GM23338 (cell line): ENCODE data around the gene TSNAX.

Experiments
- CTCF ChIP-seq, 2 experiments: fragments of 200-600 bp in 1 of 2; sonication (generic) in 1 of 2; conservative IDR thresholded peaks; 2 replicates each; pipeline versions ENCODE4 v1.5.1 to v1.6.1; 2016 to 2017; ENCODE audit warnings: antibody characterized with exemption in 2 of 2, low read depth in 2 of 2, mild to moderate bottlenecking in 2 of 2, moderate library complexity in 1 of 2
- EZH2 ChIP-seq: fragments of 200-600 bp; sonication (generic); IDR thresholded peaks from one replicate; pipeline ENCODE4 v1.8.0; 2017; ENCODE audit warnings: antibody characterized with exemption, mild to moderate bottlenecking, low read depth; ENCODE audit not compliant: unreplicated experiment
- EZH2phosphoT487 ChIP-seq: fragments of 200-600 bp; sonication (generic); IDR thresholded peaks from one replicate; pipeline ENCODE4 v1.8.1; 2018; ENCODE audit warnings: antibody characterized with exemption; ENCODE audit not compliant: unreplicated experiment
- NANOG ChIP-seq: IDR thresholded peaks from 2 replicates; pipeline ENCODE4 v1.6.1; 2016; ENCODE audit warnings: antibody characterized with exemption, borderline replicate concordance

- TF ChIP-seq EZH2phosphoT487, result no peak
- TF ChIP-seq CTCF (conservative IDR thresholded peaks at IDR 0.05; ENCODE audit: low read depth in 2 of 2), result no peak
- no peak for TF ChIP-seq EZH2
- no peak for TF ChIP-seq NANOG
Observed at GRCh38 chr1:231601824-231602672, 73.6 kb downstream of the TSNAX start.
